DOHH2 (cell line): ENCODE data around the gene SENP3.

ENCODE experiments used
- H3F3A ChIP-seq: fragments of 200-600 bp; sonication (generic), shearing (Covaris generic); 2 replicates; pipeline ENCODE4 v1.6.0; 2016; ENCODE audit warnings: antibody characterized with exemption, mild to moderate bottlenecking; ENCODE audit not compliant: control insufficient read depth, insufficient read depth
- H3K27ac ChIP-seq: fragments of 200-600 bp; sonication (generic); 2 replicates; pipeline ENCODE4 v1.5.1; 2014; ENCODE audit warnings: low read depth, mild to moderate bottlenecking, low read length, moderate library complexity
- H3K27me3 ChIP-seq: fragments of 200-600 bp; sonication (generic); 2 replicates; pipeline ENCODE4 v1.6.1; 2014; ENCODE audit warnings: mild to moderate bottlenecking, low read length, mixed read lengths; ENCODE audit not compliant: control insufficient read depth
- H3K36me3 ChIP-seq: fragments of 200-600 bp; sonication (generic); 2 replicates; pipeline ENCODE4 v1.6.1; 2014; ENCODE audit warnings: mild to moderate bottlenecking, low read length, moderate library complexity, mixed read lengths; ENCODE audit not compliant: control insufficient read depth
- H3K4me1 ChIP-seq: fragments of 200-600 bp; sonication (generic); 2 replicates; pipeline ENCODE4 v1.6.1; 2014; ENCODE audit warnings: mild to moderate bottlenecking, low read length, mixed read lengths; ENCODE audit not compliant: control insufficient read depth
- H3K4me2 ChIP-seq: fragments of 200-600 bp; sonication (generic); 2 replicates; pipeline ENCODE4 v1.6.0; 2014; ENCODE audit warnings: mild to moderate bottlenecking, low read length, moderate library complexity
- H3K4me3 ChIP-seq: fragments of 200-600 bp; sonication (generic); 2 replicates; pipeline ENCODE4 v1.5.1; 2014; ENCODE audit warnings: mild to moderate bottlenecking, low read length, mixed read lengths
- H3K79me2 ChIP-seq: fragments of 200-600 bp; sonication (generic); 2 replicates; pipeline ENCODE4 v1.6.1; 2014; ENCODE audit warnings: mild to moderate bottlenecking, low read length, mixed read lengths; ENCODE audit not compliant: control insufficient read depth
- H3K9me2 ChIP-seq: fragments of 200-600 bp; sonication (generic); replicated peaks from 2 replicates; pipeline ENCODE4 v1.6.1; 2014; ENCODE audit warnings: mild to moderate bottlenecking, low read length, mixed read lengths; ENCODE audit not compliant: control insufficient read depth
- H3K9me3 ChIP-seq: fragments of 200-600 bp; sonication (generic); 2 replicates; pipeline ENCODE4 v1.6.1; 2014; ENCODE audit warnings: antibody characterized with exemption, low read length, mixed read lengths; ENCODE audit not compliant: control insufficient read depth, insufficient read depth
- H4K20me1 ChIP-seq: fragments of 200-600 bp; sonication (generic); 2 replicates; pipeline ENCODE4 v1.6.0; 2014; ENCODE audit warnings: low read depth, mild to moderate bottlenecking, antibody characterized with exemption, low read length, moderate library complexity; ENCODE audit not compliant: control insufficient read depth, insufficient read depth
- EZH2phosphoT487 ChIP-seq: fragments of 200-600 bp; sonication (generic); IDR thresholded peaks from 2 replicates; pipeline ENCODE4 v1.6.1; 2017; ENCODE audit warnings: borderline replicate concordance, mild to moderate bottlenecking, antibody characterized with exemption, low read length, moderate library complexity, mixed read lengths
- TF ChIP-seq, protein P1 (sequence below): fragments of 200-600 bp; sonication (generic); IDR thresholded peaks from one replicate; pipeline ENCODE4 v1.5.1; 2014; ENCODE audit warnings: antibody characterized with exemption, mild to moderate bottlenecking, low read depth, low read length; ENCODE audit not compliant: poor library complexity, severe bottlenecking

Gene SENP3

GRCh38 chr17:7513850-7514419 lies 47.8 kb upstream of the SENP3 start:
- H3K4me1 ChIP-seq = no peaks in the 10 kb centered on the region
- no peaks in the 10 kb centered on the region for H4K20me1 ChIP-seq
- no peaks in the 10 kb centered on the region for H3K9me3 ChIP-seq
- peaks cover 60% of the 10 kb centered on the region for H3K36me3 ChIP-seq
- no peaks in the 10 kb centered on the region for H3K27me3 ChIP-seq
- H3F3A ChIP-seq = 0 out of 2 replicates have a peak, but pooled peaks cover 2% of the 10 kb centered on the region
- no peaks in the 10 kb centered on the region for H3K9me2 ChIP-seq
- no peak overlapping the region for H3K4me3 ChIP-seq
- H3K4me2 ChIP-seq = no peak overlapping the region
- no peaks in the 10 kb centered on the region for H3K79me2 ChIP-seq
- TF ChIP-seq, protein P1, sequence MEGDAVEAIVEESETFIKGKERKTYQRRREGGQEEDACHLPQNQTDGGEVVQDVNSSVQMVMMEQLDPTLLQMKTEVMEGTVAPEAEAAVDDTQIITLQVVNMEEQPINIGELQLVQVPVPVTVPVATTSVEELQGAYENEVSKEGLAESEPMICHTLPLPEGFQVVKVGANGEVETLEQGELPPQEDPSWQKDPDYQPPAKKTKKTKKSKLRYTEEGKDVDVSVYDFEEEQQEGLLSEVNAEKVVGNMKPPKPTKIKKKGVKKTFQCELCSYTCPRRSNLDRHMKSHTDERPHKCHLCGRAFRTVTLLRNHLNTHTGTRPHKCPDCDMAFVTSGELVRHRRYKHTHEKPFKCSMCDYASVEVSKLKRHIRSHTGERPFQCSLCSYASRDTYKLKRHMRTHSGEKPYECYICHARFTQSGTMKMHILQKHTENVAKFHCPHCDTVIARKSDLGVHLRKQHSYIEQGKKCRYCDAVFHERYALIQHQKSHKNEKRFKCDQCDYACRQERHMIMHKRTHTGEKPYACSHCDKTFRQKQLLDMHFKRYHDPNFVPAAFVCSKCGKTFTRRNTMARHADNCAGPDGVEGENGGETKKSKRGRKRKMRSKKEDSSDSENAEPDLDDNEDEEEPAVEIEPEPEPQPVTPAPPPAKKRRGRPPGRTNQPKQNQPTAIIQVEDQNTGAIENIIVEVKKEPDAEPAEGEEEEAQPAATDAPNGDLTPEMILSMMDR = no peak
- no peak for TF ChIP-seq EZH2phosphoT487
- no peak overlapping the region for H3K27ac ChIP-seq

GRCh38 chr17:7515911-7516610 lies 45.7 kb upstream of the SENP3 start:
- no peak for TF ChIP-seq EZH2phosphoT487
- TF ChIP-seq, protein P1 = no peak
- 0 out of 2 replicates have a peak, but pooled peaks cover 2% of the 10 kb centered on the region for H3F3A ChIP-seq

DNA sequence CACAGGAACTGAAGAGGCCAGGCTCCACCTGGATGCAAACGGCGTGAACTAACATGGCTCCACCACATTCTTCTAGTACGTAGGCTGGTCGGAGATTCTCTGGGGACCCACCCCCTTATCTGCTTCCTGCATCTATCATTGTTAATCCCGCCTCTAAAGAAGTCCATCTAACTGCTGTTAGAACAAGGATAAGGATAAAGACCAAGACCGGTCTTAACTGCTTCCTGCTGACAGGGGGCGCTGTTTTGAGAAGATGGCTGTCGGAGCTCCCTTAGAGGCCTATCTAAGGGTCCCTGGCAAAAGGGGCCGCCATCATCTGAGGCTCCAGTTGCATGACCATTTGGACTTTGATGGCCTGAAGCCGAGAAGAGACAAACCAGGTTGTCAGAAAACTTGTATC lies 38.7 kb upstream of the SENP3 start:
- Histone ChIP-seq H3K27ac (no peak overlapping the region), H3K4me3 (no peak overlapping the region), H3K27me3 (no peaks in the 10 kb centered on the region), H3K9me2 (no peaks in the 10 kb centered on the region), H3F3A (no peaks in the 10 kb centered on the region), H3K9me3 (no peaks in the 10 kb centered on the region), H3K4me1 (no peaks in the 10 kb centered on the region), H3K36me3 (no peaks in the 10 kb centered on the region), H3K4me2 (no peak overlapping the region), H4K20me1 (no peaks in the 10 kb centered on the region), H3K79me2 (no peaks in the 10 kb centered on the region)
- TF ChIP-seq EZH2phosphoT487 = no peak
- TF ChIP-seq, protein P1 = peak; percentile 74

More at GRCh38 chr17:7515911-7516610, 45.7 kb upstream of the SENP3 start:
- no peaks in the 10 kb centered on the region for H3K79me2 ChIP-seq
- H3K27me3 ChIP-seq = no peaks in the 10 kb centered on the region
- H3K27ac ChIP-seq = no peak overlapping the region
- no peaks in the 10 kb centered on the region for H3K4me1 ChIP-seq
- no peak overlapping the region for H3K4me2 ChIP-seq
- H4K20me1 ChIP-seq = no peaks in the 10 kb centered on the region
- H3K9me2 ChIP-seq = no peaks in the 10 kb centered on the region
- peaks cover 39% of the 10 kb centered on the region for H3K36me3 ChIP-seq
- H3K9me3 ChIP-seq = no peaks in the 10 kb centered on the region
- no peak overlapping the region for H3K4me3 ChIP-seq
